ENCODE data around the gene MAP1LC3A.

GRCh38 chr20:34577061-34577460 is 18.5 kb downstream of the MAP1LC3A start:
- no peak for TF ChIP-seq CTCF (IDR thresholded peaks at IDR 0.05)
- no peak for TF ChIP-seq EZH2 (IDR thresholded peaks at IDR 0.05)
- TF ChIP-seq EZH2phosphoT487 (IDR thresholded peaks at IDR 0.05) = no peak

Data from neural progenitor cell (in vitro differentiated cells).